IMR-90 (cell line): ENCODE results near the gene STARD6. TPM values are rescaled to one million over a fixed set of nuclear protein-coding genes. Genes with fewer than 3 reads are reported as not detected.

Experiments used
- ATAC-seq: fragments of 200-7000 bp; cut with Tn5 transposase; 2 replicates; pipeline ENCODE4 v1.9.1; 2020; ENCODE audit warnings: low read depth, mild to moderate bottlenecking, moderate library complexity
- BruUV-seq: library from RNA; stranded (reverse); fragments of 400-500 nt; replicated peaks from 2 replicates; lab custom pipeline; 2021; lab: Mats Ljungman, UMichigan
- CTCF ChIA-PET: fragments of 300-600 bp; formaldehyde crosslinking; extraction: SDS; loops from one replicate; lab custom pipeline; 2021; ENCODE audit warnings: antibody characterized with exemption; lab: Yijun Ruan, JAX
- POLR2A ChIA-PET: fragments of 300-600 bp; sonication (Branson Sonifier 250); formaldehyde crosslinking; loops from one replicate; lab custom pipeline; 2022; ENCODE audit warnings: antibody characterized with exemption; ENCODE audit not compliant: unreplicated experiment; lab: Charles Lee
- DNase-seq: peaks from one replicate; pipeline ENCODE4 v3.0.0; 2013
- H2AFZ ChIP-seq: replicated peaks from 2 replicates; pipeline ENCODE3; 2013; ENCODE audit warnings: low read length, mild to moderate bottlenecking; ENCODE audit not compliant: poor library complexity
- H2AK5ac ChIP-seq: 2 replicates; pipeline ENCODE4 v1.6.1; 2013; ENCODE audit warnings: low read depth, low read length, inconsistent platforms
- H2AK9ac ChIP-seq: replicated peaks from 2 replicates; pipeline ENCODE3; 2013; ENCODE audit warnings: mild to moderate bottlenecking, low read depth, low read length, moderate library complexity; ENCODE audit not compliant: poor library complexity
- H2BK120ac ChIP-seq: 2 replicates; pipeline ENCODE4 v1.6.1; 2013; ENCODE audit warnings: low read depth, low read length, inconsistent platforms
- H2BK15ac ChIP-seq: 3 replicates; pipeline ENCODE4 v1.6.1; 2013; ENCODE audit warnings: low read depth, low read length, inconsistent platforms
- H2BK20ac ChIP-seq: 2 replicates; pipeline ENCODE4 v1.6.1; 2013; ENCODE audit warnings: low read depth, mild to moderate bottlenecking, inconsistent platforms, low read length, moderate library complexity
- H2BK5ac ChIP-seq: 2 replicates; pipeline ENCODE4 v1.6.1; 2013; ENCODE audit warnings: mild to moderate bottlenecking, low read depth, low read length, inconsistent platforms; ENCODE audit not compliant: poor library complexity, severe bottlenecking
- H3K14ac ChIP-seq: replicated peaks from 2 replicates; pipeline ENCODE4 v1.6.1; 2013; ENCODE audit warnings: low read depth, low read length, inconsistent platforms
- H3K18ac ChIP-seq: 2 replicates; pipeline ENCODE4 v1.6.1; 2013; ENCODE audit warnings: low read depth, low read length, control low read depth
- H3K23ac ChIP-seq: 2 replicates; pipeline ENCODE4 v1.6.1; 2013; ENCODE audit warnings: low read depth, low read length, inconsistent platforms
- H3K27ac ChIP-seq: 2 replicates; pipeline ENCODE4 v1.5.1; 2013; ENCODE audit warnings: mild to moderate bottlenecking, control low read depth, low read length; ENCODE audit not compliant: insufficient read depth
- H3K27me3 ChIP-seq: 2 replicates; pipeline ENCODE4 v1.6.1; 2013; ENCODE audit warnings: low read length; ENCODE audit not compliant: control insufficient read depth, insufficient read depth
- H3K36me3 ChIP-seq: 2 replicates; pipeline ENCODE4 v1.6.1; 2013; ENCODE audit warnings: low read length, mixed read lengths; ENCODE audit not compliant: control insufficient read depth, insufficient read depth
- H3K4ac ChIP-seq: 2 replicates; pipeline ENCODE4 v1.6.1; 2013; ENCODE audit warnings: low read depth, low read length, inconsistent platforms
- H3K4me1 ChIP-seq: 2 replicates; pipeline ENCODE4 v1.6.1; 2013; ENCODE audit warnings: low read length, mixed read lengths; ENCODE audit not compliant: control insufficient read depth, insufficient read depth
- H3K4me2 ChIP-seq: 2 replicates; pipeline ENCODE4 v1.6.1; 2013; ENCODE audit warnings: low read depth, mild to moderate bottlenecking, control low read depth, low read length, moderate library complexity
- H3K4me3 ChIP-seq: 2 replicates; pipeline ENCODE4 v1.5.1; 2013; ENCODE audit warnings: low read depth, mild to moderate bottlenecking, control low read depth, low read length, moderate library complexity; ENCODE audit not compliant: insufficient read depth
- H3K56ac ChIP-seq: 2 replicates; pipeline ENCODE4 v1.6.1; 2013; ENCODE audit warnings: low read length, inconsistent platforms; ENCODE audit not compliant: insufficient read depth; ENCODE audit errors: extremely low read depth
- H3K79me1 ChIP-seq, 2 experiments: 2 replicates each; pipeline ENCODE4 v1.6.1; 2013; ENCODE audit warnings: low read length in 2 of 2, inconsistent platforms in 1 of 2, low read depth in 1 of 2
- H3K9ac ChIP-seq: 2 replicates; pipeline ENCODE4 v1.6.1; 2013; ENCODE audit warnings: low read depth, low read length, control low read depth
- H3K9me1 ChIP-seq: 2 replicates; pipeline ENCODE4 v1.6.1; 2013; ENCODE audit warnings: low read length, inconsistent platforms; ENCODE audit not compliant: insufficient read depth
- H3K9me3 ChIP-seq: 2 replicates; pipeline ENCODE4 v1.6.1; 2013; ENCODE audit warnings: low read length; ENCODE audit not compliant: control insufficient read depth, insufficient read depth
- H4K20me1 ChIP-seq: 2 replicates; pipeline ENCODE4 v1.6.1; 2013; ENCODE audit warnings: low read length, inconsistent platforms; ENCODE audit not compliant: insufficient read depth
- H4K5ac ChIP-seq: 2 replicates; pipeline ENCODE4 v1.6.1; 2013; ENCODE audit warnings: mild to moderate bottlenecking, low read depth, low read length, control low read depth
- H4K8ac ChIP-seq, 2 experiments: 2 replicates each; pipeline ENCODE4 v1.6.1; 2013; ENCODE audit warnings: low read depth in 2 of 2, low read length in 2 of 2, control low read depth in 1 of 2, inconsistent platforms in 1 of 2
- H4K91ac ChIP-seq: 2 replicates; pipeline ENCODE4 v1.6.1; 2013; ENCODE audit warnings: low read depth, low read length, inconsistent platforms; ENCODE audit not compliant: insufficient read depth
- CEBPB ChIP-seq: IDR thresholded peaks from 2 replicates; pipeline ENCODE4 v1.6.1; 2012; ENCODE audit warnings: low read depth, low read length, improper control_type of control experiment
- CTCF ChIP-seq: conservative IDR thresholded peaks from 2 replicates; pipeline ENCODE4 v1.5.1; 2012; ENCODE audit warnings: mild to moderate bottlenecking, low read depth, low read length, improper control_type of control experiment
- MAFK ChIP-seq: IDR thresholded peaks from 2 replicates; pipeline ENCODE4 v1.6.1; 2012; ENCODE audit warnings: low read depth, low read length, improper control_type of control experiment
- MAZ ChIP-seq: IDR thresholded peaks from 2 replicates; pipeline ENCODE4 v1.6.1; 2012; ENCODE audit warnings: low read depth, mild to moderate bottlenecking, low read length, improper control_type of control experiment, moderate library complexity, borderline replicate concordance
- NFE2L2 ChIP-seq: fragments of 150-350 bp; IDR thresholded peaks from 2 replicates; pipeline ENCODE4 v1.6.1; 2016; ENCODE audit warnings: low read depth, mild to moderate bottlenecking, low read length
- POLR2A ChIP-seq: IDR thresholded peaks from 2 replicates; pipeline ENCODE4 v1.6.1; 2012; ENCODE audit warnings: mild to moderate bottlenecking, low read depth, low read length
- RAD21 ChIP-seq: IDR thresholded peaks from 2 replicates; pipeline ENCODE4 v1.6.1; 2012; ENCODE audit warnings: low read length, improper control_type of control experiment
- SMC3 ChIP-seq: fragments of 150-350 bp; IDR thresholded peaks from 2 replicates; pipeline ENCODE4 v1.6.1; 2016; ENCODE audit warnings: low read depth, mild to moderate bottlenecking, antibody characterized with exemption, low read length, moderate library complexity
- USF2 ChIP-seq: fragments of 150-350 bp; IDR thresholded peaks from 2 replicates; pipeline ENCODE4 v1.6.1; 2017; ENCODE audit warnings: mild to moderate bottlenecking, antibody characterized with exemption, low read length, low read depth
- WGBS, 2 experiments: methylation state at CpG; one replicate each; pipeline versions ENCODE4 v1.1.5 to v1.1.7; 2013; ENCODE audit warnings: missing lambda C conversion rate in 2 of 2; ENCODE audit not compliant: insufficient read length in 1 of 2; ENCODE audit errors: extremely low coverage in 2 of 2; 5-methylcytosine and 5-hydroxymethylcytosine counted together
- dilution Hi-C: fragments of 300-500 bp; cut with HindIII; formaldehyde crosslinking; loops from one replicate; pipeline ENCODE4 v1.14.3; 2018; ENCODE audit warnings: low sequenced_read_pairs; ENCODE audit not compliant: unreplicated experiment
- in situ Hi-C: fragments of 300-500 bp; cut with MboI; formaldehyde crosslinking; loops from 3 replicates; pipeline ENCODE4 v1.14.3; 2019; ENCODE audit warnings: low sequenced_read_pairs, inconsistent platforms, mixed read lengths
- intact Hi-C: fragments of 100-400 bp; cut with micrococcal nuclease; formaldehyde crosslinking; loops from 2 replicates; pipeline ENCODE4 v1.10.0; 2022
- polyA plus RNA-seq, 3 experiments: library from polyadenylated mRNA; depleted of rRNA; stranded (reverse); fragments of >200 nt; gene quantifications; 2 replicates each; pipeline ENCODE4 v1.2.3, GENCODE V29; 2012; ENCODE audit warnings: low replicate concordance in 1 of 3
- total RNA-seq: library from RNA; depleted of rRNA; stranded (reverse); fragments of >200 nt; gene quantifications from 2 replicates; pipeline ENCODE4 v1.2.3, GENCODE V29; 2012

Gene STARD6
- total and polyA plus RNA-seq, 2 of the 4 experiments (the other 2 are of a cell fraction), result not detected

DNA sequence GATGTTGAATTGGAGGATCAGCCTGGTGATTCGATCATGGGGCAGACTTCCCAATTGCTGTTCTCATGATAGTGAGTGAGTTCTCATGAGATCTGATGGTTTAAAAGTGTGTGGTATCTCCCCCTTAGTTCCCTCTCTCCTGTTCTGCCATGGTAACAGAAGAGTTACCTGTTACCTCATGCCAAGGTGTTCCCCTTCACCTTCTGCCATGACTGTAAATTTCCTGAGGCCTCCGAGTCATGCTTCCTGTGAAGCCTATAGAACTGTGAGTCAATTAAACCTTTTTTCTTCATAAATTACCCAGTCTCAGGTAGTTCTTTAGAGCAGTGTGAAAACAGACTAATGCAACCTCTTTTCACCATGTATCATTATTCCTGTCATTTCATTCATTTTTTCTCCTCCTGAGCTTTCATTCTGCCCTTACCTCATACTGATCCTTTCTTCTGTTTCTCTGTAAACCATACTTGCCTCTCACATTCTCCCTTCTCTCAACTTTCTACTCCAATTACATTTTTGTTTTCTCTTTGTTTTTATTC, 22.0 kb downstream of the STARD6 start:
- H2BK5ac ChIP-seq, result no peak overlapping the region
- H3K9me1 ChIP-seq, result no peaks in the 10 kb centered on the region
- H2AK9ac ChIP-seq, result no peak overlapping the region
- no peak overlapping the region for H3K23ac ChIP-seq
- DNase-seq (no peak), ATAC-seq (no peak)
- no peak overlapping the region for H2AFZ ChIP-seq
- in situ Hi-C loops (no loop called here), dilution Hi-C loops (no loop called here), intact Hi-C loops (no loop called here)
- H3K36me3 ChIP-seq, result no peaks in the 10 kb centered on the region
- no peak overlapping the region for H3K18ac ChIP-seq
- WGBS, 2 experiments, result no CpG with 5 or more reads among the region's 2 CpGs
- no peak overlapping the region for H3K27ac ChIP-seq
- no peaks in the 10 kb centered on the region for H3K9me3 ChIP-seq
- no peak overlapping the region for H3K4me3 ChIP-seq
- no peak for TF ChIP-seq MAZ
- no peak for TF ChIP-seq NFE2L2
- no peak for TF ChIP-seq POLR2A
- TF ChIP-seq USF2, result no peak
- TF ChIP-seq RAD21, result no peak
- no peak for TF ChIP-seq CEBPB
- TF ChIP-seq MAFK, result no peak
- TF ChIP-seq CTCF, result no peak
- TF ChIP-seq SMC3, result no peak
- no peaks in the 10 kb centered on the region for H3K4me1 ChIP-seq
- no peaks in the 10 kb centered on the region for H3K27me3 ChIP-seq
- H4K5ac ChIP-seq, result no peak overlapping the region
- no peaks in the 10 kb centered on the region for H4K20me1 ChIP-seq
- no TSS peak for BruUV-seq
- no peak overlapping the region for H2BK15ac ChIP-seq
- no peak overlapping the region for H2BK20ac ChIP-seq
- H4K91ac ChIP-seq, result no peak overlapping the region
- no peak overlapping the region for H3K4ac ChIP-seq
- ChIA-PET POLR2A (no interaction called here), CTCF (no interaction called here)
- H3K56ac ChIP-seq, result no peak overlapping the region
- H3K79me1 ChIP-seq, result no peaks in the 10 kb centered on the region
- no peak overlapping the region for H2AK5ac ChIP-seq
- no peak overlapping the region for H2BK120ac ChIP-seq
- H3K4me2 ChIP-seq, result no peak overlapping the region
- H4K8ac ChIP-seq, result no peak overlapping the region
- H3K14ac ChIP-seq, result no peak overlapping the region
- H3K9ac ChIP-seq, result no peak overlapping the region
